ENCODE results near the gene ANO1. TPM values are rescaled to one million over a fixed set of nuclear protein-coding genes. Genes with fewer than 3 reads are reported as not detected.

ANO1 gene
- total RNA-seq, 1 experiment from 2014 or later, result 10.9 TPM

DNA sequence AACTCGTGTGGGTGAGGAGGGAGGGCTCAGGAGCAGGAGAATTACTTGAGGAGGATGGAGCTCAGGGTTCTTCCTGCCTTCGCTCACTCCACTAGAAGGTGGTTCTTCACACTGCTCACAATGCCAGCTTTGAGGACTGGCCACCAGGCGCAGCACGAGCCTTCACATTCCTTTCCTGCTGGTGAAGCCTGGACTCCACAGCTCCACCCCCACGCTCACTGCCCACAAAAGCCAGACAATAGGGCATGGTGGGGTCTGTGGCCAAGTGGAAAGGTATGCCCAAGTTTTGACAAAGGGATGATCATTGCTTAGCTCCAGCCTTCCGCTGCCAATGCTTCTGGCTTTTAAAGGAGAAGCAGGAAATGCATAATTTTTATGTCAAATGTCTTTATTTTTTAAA lies 67.0 kb downstream of the ANO1 start:
- Histone ChIP-seq H3K27ac (ENCODE audit: insufficient read length, low read depth, low read length) (no peak overlapping the region), H3K27me3 (ENCODE audit: insufficient read depth, low read length) (no peaks in the 10 kb centered on the region; the same call in 1 of the 2 replicates), H3K9ac (ENCODE audit: extremely low read depth, insufficient read length, low read length) (no peak overlapping the region), H3K79me1 (ENCODE audit: insufficient read depth, low read depth, low read length, poor library complexity, severe bottlenecking) (no peaks in the 10 kb centered on the region), H2BK15ac (ENCODE audit: low read depth, low read length) (no peak overlapping the region), H2BK5ac (ENCODE audit: insufficient read length, low read length) (no peak overlapping the region), H4K8ac (replicated peaks; ENCODE audit: insufficient read length, low read depth, low read length) (no peak overlapping the region), H3K56ac (ENCODE audit: insufficient read length, low read depth, low read length) (no peak overlapping the region), H4K91ac (ENCODE audit: insufficient read length, low read depth, low read length) (no peak overlapping the region), H2BK120ac (ENCODE audit: low read depth, low read length, poor library complexity, severe bottlenecking) (no peak overlapping the region), H4K5ac (ENCODE audit: insufficient read length, low read depth, low read length) (no peak overlapping the region), H4K20me1 (ENCODE audit: control insufficient read depth, insufficient read depth, insufficient read length) (no peaks in the 10 kb centered on the region), H3K23ac (ENCODE audit: insufficient read length, low read depth, low read length) (no peak overlapping the region), H2BK12ac (ENCODE audit: insufficient read length, low read depth, low read length) (no peak overlapping the region), H3K79me2 (ENCODE audit: insufficient read depth, low read length) (no peaks in the 10 kb centered on the region), H3T11ph (ENCODE audit: low read length) (no peak overlapping the region), H3K18ac (ENCODE audit: insufficient read length, low read depth, low read length) (no peak overlapping the region), H3K4me2 (ENCODE audit: insufficient read depth, insufficient read length, low read length) (no peak overlapping the region), H2BK20ac (ENCODE audit: low read depth, low read length, poor library complexity, severe bottlenecking) (no peak overlapping the region), H3K4me1 (ENCODE audit: insufficient read depth, low read length) (peaks cover 4% of the 10 kb centered on the region; the same call in 1 of the 2 replicates), H2AFZ (ENCODE audit: low read length) (no peak overlapping the region), H3K9me3 (ENCODE audit: control insufficient read depth, low read depth, low read length) (no peaks in the 10 kb centered on the region), H2AK5ac (ENCODE audit: insufficient read length, low read length) (no peak overlapping the region), H3K4ac (ENCODE audit: low read depth, low read length) (no peak overlapping the region), H3K23me2 (ENCODE audit: insufficient read length, low read depth, low read length, poor library complexity, severe bottlenecking) (no peaks in the 10 kb centered on the region), H3K14ac (ENCODE audit: insufficient read depth, low read length) (no peak overlapping the region)
- no peaks in the 10 kb centered on the region for H3K36me3 Mint-ChIP-seq (ENCODE audit: insufficient read depth in 1 of 3, low read depth in 3 of 3)
- no CpG with 5 or more reads among the region's 6 CpGs for WGBS (ENCODE audit: extremely low coverage, insufficient read length, low lambda C conversion rate)
- TF ChIP-seq, protein P1, sequence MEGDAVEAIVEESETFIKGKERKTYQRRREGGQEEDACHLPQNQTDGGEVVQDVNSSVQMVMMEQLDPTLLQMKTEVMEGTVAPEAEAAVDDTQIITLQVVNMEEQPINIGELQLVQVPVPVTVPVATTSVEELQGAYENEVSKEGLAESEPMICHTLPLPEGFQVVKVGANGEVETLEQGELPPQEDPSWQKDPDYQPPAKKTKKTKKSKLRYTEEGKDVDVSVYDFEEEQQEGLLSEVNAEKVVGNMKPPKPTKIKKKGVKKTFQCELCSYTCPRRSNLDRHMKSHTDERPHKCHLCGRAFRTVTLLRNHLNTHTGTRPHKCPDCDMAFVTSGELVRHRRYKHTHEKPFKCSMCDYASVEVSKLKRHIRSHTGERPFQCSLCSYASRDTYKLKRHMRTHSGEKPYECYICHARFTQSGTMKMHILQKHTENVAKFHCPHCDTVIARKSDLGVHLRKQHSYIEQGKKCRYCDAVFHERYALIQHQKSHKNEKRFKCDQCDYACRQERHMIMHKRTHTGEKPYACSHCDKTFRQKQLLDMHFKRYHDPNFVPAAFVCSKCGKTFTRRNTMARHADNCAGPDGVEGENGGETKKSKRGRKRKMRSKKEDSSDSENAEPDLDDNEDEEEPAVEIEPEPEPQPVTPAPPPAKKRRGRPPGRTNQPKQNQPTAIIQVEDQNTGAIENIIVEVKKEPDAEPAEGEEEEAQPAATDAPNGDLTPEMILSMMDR (conservative IDR thresholded peaks at IDR 0.05), result no peak
- peaks cover 49% of the 10 kb centered on the region for H3K27me3 Mint-ChIP-seq (ENCODE audit: low read depth)
- H3K27ac Mint-ChIP-seq, result no peak overlapping the region
- peaks cover 60 to 68% of the 10 kb centered on the region in 2 experiments for H3K4me1 Mint-ChIP-seq
- no peak for DNase-seq
- no peaks in the 10 kb centered on the region; a peak in 1 of 5 replicates for H3K9me3 Mint-ChIP-seq
- no peak overlapping the region for H3K4me3 Mint-ChIP-seq

Measured in H9 (cell line).